Mucosa of gallbladder (tissue), 1 donor: Measurements from ENCODE around the gene PTP4A2. TPM values are rescaled to one million over a fixed set of nuclear protein-coding genes. Genes with fewer than 3 reads are reported as not detected.
"Not testable (repeated sequence)": the region's sequence is repeated elsewhere in the genome, so short reads cannot be mapped to it uniquely, and the experiment has no call there.

Experiments
- DNase-seq: peaks from one replicate; pipeline ENCODE4 v3.0.0-alpha.2; 2020; ENCODE audit warnings: low spot score
- total RNA-seq: library from RNA; stranded (reverse); gene quantifications from one replicate; pipeline ENCODE4 v1.2.1, GENCODE V29; 2021
- donor health status: DM: no; HTN: no; CAD: no.

PTP4A2 gene
- total RNA-seq, 1 donor from 2014 or later, result 274 TPM

- no peak for DNase-seq
Measured at GRCh38 chr1:31924839-31925238, 13.3 kb downstream of the PTP4A2 start.

DNA sequence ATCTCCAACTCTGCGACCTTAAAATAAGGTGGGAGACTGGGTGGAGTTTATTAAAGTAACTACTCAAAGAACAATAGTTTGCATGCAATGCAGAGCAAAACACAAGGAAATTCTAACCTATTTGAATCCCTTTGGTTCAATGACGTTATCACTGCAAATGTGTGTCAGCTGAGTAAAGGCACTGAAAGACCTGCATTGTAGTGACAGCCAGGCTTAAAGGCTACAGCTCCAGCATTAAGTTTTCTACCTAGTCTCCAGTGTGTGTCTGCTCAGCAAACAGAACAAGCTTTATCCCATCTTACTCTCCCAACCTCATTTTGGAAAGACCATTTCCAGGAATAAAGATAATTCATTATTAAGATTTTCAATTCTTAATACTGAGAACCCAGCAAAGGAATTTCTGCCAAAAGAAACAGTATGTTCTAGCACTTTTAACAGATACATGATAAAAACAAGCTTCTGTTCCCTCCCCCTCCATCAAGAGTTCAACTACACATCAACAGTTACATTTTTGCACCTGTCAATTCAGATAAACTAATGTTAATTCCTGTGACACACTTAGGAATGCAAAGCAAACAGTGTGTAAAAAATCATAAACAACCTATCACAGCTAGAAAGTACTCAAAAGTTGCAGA is 14.2 kb downstream of the PTP4A2 start:
- DNase-seq, result no peak

DNA sequence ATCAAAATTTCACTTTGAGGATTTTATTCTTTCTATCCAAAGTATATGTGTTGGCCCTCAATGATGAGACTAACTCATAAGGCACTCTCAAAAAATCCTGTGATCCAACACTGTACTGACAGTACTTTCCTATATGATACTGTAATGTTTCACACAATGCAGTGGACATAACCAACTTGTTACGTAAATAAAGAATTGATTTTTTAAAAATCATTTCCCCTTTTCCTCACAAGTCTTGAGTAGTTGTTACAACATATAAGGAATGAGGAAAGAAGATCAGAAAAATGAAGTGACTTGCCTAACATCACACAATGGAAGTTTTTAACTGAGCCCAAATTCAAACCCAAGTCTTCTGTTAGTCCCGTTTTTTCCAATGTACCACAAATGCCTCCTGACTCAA is 17.2 kb downstream of the PTP4A2 start:
- no peak for DNase-seq

DNA sequence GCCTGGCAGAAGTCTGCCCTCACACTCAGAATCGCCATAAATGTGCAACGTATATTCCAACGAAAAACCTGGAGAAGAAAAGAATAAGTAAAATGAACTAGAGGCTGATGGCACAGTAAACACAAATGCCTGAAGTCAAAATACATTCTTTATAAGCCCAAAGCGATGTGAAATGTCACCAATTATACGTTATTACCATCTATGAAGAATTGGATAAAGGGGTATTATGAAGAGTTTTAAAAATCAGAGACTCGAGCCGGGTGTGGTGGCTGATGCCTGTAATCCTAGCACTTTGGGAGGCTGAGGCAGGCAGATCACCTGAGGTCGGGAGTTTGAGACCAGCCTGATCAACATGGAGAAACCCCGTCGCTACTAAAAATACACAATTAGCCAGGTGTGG is 18.6 kb downstream of the PTP4A2 start:
- no peak for DNase-seq

DNA sequence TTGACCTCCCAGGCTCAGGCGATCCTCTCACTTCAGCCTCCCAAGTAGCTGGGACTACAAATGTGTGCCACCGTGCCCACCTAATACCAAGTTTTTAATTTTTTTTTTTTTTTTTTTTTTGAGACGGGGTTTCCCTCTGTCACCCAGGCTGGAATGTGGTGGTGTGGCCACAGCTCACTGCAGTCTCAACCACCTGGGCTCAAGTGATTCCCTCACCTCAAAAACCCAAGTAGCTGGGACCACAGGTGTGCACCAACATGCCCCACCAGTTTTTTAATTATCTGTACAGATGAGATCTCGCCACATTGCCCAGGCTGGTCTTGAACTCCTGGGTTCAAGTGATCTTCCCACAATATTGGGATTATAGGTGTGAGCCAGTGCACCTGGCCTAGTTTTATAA is 22.7 kb downstream of the PTP4A2 start:
- no peak for DNase-seq

DNA sequence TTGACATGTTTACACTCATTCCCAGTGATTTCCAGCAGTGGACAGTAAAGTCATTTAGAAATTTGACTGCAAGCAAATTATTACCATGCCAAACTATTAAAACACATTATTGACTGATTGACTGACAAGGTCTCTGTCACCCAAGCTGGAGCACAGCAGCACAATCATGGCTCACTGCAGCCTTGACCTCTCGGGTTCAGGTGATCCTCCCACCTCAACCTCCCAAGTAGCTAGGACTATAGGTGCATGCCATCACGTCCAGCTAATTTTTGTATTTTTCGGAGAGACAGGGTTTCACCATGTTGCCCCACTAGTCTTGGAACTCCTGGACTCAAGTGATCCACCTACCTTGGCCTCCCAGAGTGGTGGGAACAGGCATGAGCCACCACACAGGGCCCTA is 24.2 kb downstream of the PTP4A2 start:
- DNase-seq, result no peak

DNA sequence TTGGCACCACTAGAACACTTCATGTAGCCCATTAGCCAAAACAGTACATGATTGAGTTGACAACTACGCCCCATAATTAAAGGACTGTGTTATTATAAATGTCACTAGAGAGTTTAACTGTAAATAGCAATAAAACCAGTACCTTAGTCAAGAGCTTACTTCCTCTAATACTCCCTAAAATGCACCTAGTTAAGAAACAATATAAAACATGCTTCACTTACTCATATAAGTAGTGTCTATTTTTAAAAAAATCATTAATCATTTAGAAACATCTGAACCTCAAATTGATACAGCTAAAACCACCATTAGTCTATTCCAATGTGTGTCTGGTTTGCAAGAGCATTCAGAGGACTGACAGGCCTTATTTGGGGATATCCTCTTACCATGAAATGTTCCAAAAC is 25.3 kb downstream of the PTP4A2 start:
- DNase-seq, result no peak

- no peak for DNase-seq
Measured at GRCh38 chr1:31911994-31912780, 26.0 kb downstream of the PTP4A2 start.

- no peak for DNase-seq
Measured at GRCh38 chr1:31910933-31911332, 27.2 kb downstream of the PTP4A2 start.

DNA sequence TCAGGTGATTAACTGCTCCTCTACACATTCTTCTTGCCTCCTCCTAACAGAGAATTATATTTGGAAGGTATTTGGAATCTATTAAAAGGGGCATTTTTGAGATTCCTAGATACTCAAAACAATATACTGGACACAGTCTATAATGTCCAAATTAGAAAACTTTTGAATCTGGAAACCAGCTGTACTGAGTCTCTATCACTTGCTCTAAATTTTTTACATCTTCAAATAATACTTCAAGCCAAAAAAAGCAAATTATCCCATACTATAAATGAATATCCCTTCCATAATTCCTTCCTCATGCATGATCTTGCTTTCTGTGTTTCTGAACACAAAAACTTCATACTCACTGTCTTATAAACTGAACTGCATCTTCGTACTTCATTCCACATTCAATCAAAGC is 28.5 kb downstream of the PTP4A2 start:
- DNase-seq, result no peak

GRCh38 chr1:31906557-31906956 is 31.6 kb downstream of the PTP4A2 start:
- DNase-seq, result no peak

- DNase-seq, result no peak
Measured at GRCh38 chr1:31905681-31906080, 32.5 kb downstream of the PTP4A2 start.

DNA sequence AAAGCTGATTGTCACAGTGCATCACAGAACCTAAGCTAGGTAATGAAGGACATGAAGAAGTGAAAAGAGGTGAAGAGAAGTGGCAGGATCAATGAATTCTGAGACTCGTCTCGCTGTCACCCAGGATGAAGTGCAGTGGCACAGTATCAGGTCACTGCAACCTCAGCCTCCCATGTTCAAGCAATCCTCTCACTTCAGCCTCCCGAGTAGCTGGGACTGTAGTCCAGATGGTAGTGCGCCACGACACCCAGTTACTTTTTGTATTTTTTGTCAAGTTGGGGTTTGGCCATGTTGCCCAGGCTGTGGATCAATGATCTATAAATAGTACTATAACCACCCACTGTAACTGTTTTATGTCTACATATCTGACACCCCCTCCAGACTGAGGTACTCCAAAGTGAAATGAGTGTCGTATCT is 33.1 kb downstream of the PTP4A2 start:
- DNase-seq, result no peak

DNA sequence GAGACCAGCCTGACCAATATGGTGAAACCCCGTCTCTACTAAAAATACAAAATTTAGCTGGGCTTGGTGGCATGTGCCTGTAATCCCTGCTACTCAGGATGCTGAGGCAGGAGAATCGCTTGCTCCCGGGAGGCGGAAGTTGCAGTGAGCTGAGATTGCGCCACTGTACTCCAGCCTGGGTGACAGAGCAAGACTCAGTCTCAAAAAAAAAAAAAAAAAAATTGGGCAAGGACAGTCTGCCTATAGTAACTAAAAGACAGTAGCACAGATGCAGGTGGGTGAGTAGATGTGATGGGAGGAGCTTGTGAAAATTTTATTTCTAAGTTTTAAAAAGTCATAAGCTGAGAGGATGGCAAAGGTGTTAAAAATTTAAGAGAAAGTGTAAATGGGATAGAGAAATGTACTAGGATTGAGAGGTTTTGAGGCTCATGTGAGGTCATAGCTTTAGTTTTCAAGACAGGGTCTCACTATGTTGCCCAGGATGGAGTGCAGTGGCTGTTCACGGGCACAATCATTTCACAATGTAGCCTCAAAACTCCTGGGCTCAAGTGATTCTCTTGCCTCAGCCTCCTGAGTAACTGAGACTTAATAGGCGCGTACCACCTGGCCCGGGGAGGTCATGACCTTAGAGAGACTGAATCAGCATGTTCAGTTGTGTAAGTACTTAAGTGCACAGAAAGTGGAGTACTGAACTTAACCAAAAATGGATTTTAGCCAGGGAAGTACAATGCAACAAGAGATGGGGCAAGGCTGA is 33.7 kb downstream of the PTP4A2 start:
- no peak for DNase-seq

DNA sequence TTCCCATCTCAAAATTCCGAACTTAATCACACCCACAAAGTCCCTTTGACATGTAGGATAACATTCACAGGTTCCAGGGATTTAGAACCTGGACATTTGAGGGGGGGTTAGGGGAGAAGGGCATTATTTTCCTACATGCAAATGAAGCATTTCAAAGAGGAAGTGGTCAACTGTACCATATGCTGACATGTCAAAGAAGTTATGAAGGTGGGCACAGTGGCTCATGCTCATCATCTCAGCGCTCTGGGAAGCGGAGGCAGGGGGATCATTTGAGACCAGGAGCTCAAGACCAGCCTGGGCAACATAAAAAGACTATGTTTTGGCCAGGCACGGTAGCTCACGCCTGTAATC is 35.7 kb downstream of the PTP4A2 start:
- DNase-seq, result no peak

DNA sequence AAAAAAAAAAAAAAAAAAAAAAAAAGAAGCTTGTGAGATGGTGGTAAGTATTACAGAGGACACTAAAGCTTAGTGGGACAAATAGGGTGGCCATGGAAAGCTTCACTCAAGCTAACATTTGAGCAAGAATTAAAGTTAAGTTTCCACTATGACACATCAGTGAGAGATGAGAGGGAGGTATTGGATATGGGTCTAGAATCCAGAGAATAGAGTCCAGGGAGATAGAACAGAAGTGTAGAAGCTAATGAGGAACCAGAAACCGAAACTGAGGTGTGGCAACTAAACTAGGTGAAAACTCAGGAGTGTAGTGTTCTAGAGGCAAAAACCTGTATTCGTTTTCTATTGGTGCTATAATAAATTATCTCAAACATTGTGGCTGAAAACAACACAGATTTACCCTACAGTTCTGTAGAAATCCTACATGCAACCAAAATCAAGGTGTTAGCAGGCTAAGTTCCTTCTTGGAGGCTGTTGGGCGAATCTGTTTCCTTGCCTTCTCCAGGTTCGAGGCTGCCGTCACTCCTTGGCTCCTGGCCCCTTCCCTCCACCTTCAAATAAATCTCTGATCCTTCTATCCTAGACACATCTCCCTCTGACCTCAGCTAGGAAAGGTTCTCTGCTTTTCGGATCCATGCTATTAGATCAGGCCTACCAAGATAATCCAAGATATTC is 36.2 kb downstream of the PTP4A2 start:
- DNase-seq, result no peak

DNA sequence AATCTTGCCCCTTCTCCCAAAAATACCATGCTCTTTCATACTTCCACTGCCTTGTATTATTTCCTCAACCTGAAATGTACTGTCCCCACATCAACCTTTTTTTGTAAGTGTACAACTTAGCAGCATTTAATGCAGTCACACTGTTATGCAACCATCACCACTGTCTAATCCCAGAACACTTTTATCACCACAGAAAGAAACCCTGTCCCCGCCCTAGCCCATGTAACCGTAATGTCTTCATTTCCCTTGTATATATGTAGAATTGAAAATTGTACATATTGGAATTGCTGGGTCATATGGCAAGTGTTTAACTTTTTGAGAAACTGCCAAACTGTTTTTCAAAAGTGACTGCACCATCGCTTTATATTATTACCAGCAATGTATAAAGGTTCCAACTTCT is 37.4 kb downstream of the PTP4A2 start:
- DNase-seq, result no peak

GRCh38 chr1:31897526-31898100 is 40.6 kb downstream of the PTP4A2 start:
- no peak for DNase-seq

DNA sequence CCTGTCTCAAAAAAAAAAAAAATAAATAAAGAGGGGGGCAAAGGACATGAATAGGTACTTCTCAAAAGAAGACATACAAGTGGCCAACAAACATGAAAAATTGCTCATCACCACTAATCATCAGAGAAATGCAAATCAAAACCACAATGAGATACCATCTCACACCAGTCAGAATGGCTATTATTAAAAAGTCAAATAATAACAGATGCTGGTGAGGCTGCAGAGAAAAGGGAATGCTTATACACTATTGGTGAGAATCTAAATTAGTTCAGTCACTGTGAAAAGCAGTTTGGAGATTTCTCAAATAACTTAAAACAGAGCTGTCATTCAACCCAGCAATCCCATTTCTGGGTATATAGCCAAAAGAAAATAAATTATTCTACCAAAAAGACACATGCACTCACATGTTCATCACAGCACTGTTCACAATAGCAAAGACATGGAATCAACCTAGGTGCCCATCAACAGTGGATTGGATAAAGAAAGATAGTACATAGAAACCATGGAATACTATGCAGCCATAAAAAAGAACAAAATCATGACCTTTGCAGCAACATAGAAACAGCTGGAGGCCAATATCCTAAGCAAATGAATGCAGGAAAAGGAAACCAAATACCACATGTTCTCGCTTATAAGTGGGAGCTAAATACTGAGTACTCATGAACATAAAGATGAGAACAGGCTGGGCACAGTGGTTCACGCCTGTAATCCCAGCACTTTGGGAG is 42.5 kb downstream of the PTP4A2 start:
- not testable (repeated sequence) for DNase-seq

- DNase-seq, result no peak
Measured at GRCh38 chr1:31891280-31891679, 46.9 kb downstream of the PTP4A2 start.

- DNase-seq, result no peak
Measured at GRCh38 chr1:31888291-31888690, 49.9 kb downstream of the PTP4A2 start.
